HepG2 (cell line): ENCODE data around the gene JADE2. TPM values are rescaled to one million over a fixed set of nuclear protein-coding genes. Genes with fewer than 3 reads are reported as not detected.

ENCODE experiments used
- ATF1 ChIP-seq: IDR thresholded peaks from 2 replicates; pipeline ENCODE4 v1.6.1; 2016; ENCODE audit warnings: mild to moderate bottlenecking, control low read depth
- ERF ChIP-seq: IDR thresholded peaks from 2 replicates; pipeline ENCODE4 v1.6.1; 2018; ENCODE audit warnings: missing biosample characterization, missing genetic modification reagents
- FOXK2 ChIP-seq: fragments of 450-650 bp; IDR thresholded peaks from 2 replicates; pipeline ENCODE4 v1.6.1; 2016
- GPN1 ChIP-seq: sonication (generic); formaldehyde crosslinking; IDR thresholded peaks from 2 replicates; pipeline ENCODE4 v1.5.1; 2020; ENCODE audit warnings: missing genetic modification reagents, borderline replicate concordance
- HDAC1 ChIP-seq: sonication (generic); formaldehyde crosslinking; IDR thresholded peaks from 2 replicates; pipeline ENCODE4 v1.5.1; 2020; ENCODE audit warnings: mild to moderate bottlenecking, missing genetic modification reagents
- NCOA1 ChIP-seq: sonication (generic); formaldehyde crosslinking; IDR thresholded peaks from 2 replicates; pipeline ENCODE4 v1.9.0; 2021; ENCODE audit warnings: missing genetic modification reagents
- NCOA2 ChIP-seq: sonication (generic); formaldehyde crosslinking; IDR thresholded peaks from 2 replicates; pipeline ENCODE4 v1.8.0; 2022; ENCODE audit warnings: inconsistent platforms
- PHF8 ChIP-seq: sonication (generic); formaldehyde crosslinking; IDR thresholded peaks from 2 replicates; pipeline ENCODE4 v1.5.0; 2020; ENCODE audit warnings: missing genetic modification reagents
- POLR2A ChIP-seq, 2 experiments: IDR thresholded peaks; 2 replicates each; pipeline ENCODE4 v1.6.1; 2011; ENCODE audit warnings: low read depth in 2 of 2, low read length in 2 of 2, mild to moderate bottlenecking in 1 of 2, moderate library complexity in 1 of 2; ENCODE audit not compliant: insufficient read depth in 1 of 2
- SCMH1 ChIP-seq: sonication (generic); formaldehyde crosslinking; IDR thresholded peaks from 2 replicates; pipeline ENCODE4 v1.9.0; 2021; ENCODE audit warnings: missing genetic modification reagents, mild to moderate bottlenecking, borderline replicate concordance
- ZFY ChIP-seq: sonication (generic); formaldehyde crosslinking; IDR thresholded peaks from 2 replicates; pipeline ENCODE4 v1.4.0; 2020; ENCODE audit warnings: missing genetic modification reagents
- ZMAT3 ChIP-seq: sonication (generic); formaldehyde crosslinking; conservative IDR thresholded peaks from 2 replicates; pipeline ENCODE4 v1.7.0; 2021; ENCODE audit warnings: missing genetic modification reagents
- ZNF232 ChIP-seq: sonication (generic); formaldehyde crosslinking; IDR thresholded peaks from 2 replicates; pipeline ENCODE4 v1.4.0; 2020; ENCODE audit warnings: missing genetic modification reagents, borderline replicate concordance
- ZNF382 ChIP-seq: sonication (generic); formaldehyde crosslinking; IDR thresholded peaks from 2 replicates; pipeline ENCODE4 v1.5.0; 2020; ENCODE audit warnings: missing genetic modification reagents, mild to moderate bottlenecking, borderline replicate concordance
- ZNF530 ChIP-seq: sonication (generic); formaldehyde crosslinking; IDR thresholded peaks from 2 replicates; pipeline ENCODE4 v1.5.0; 2020; ENCODE audit warnings: low read depth, mild to moderate bottlenecking, missing genetic modification reagents
- ZSCAN5A ChIP-seq: sonication (generic); formaldehyde crosslinking; IDR thresholded peaks from 2 replicates; pipeline ENCODE4 v1.8.0; 2022; ENCODE audit warnings: mild to moderate bottlenecking, missing genetic modification reagents, borderline replicate concordance
- polyA plus RNA-seq, 8 experiments: library from polyadenylated mRNA; depleted of rRNA in 3 of 8; stranded (reverse) in 7 of 8; unstranded in 1 of 8; fragments of >200 nt; fragmentation: Illumina TruSeq in 4 of 8; extraction: Trizol in 4 of 8; gene quantifications; 2 replicates each; pipeline versions ENCODE4 v1.2.1 to v1.2.3, GENCODE V29; 2011 to 2016; ENCODE audit warnings: low read depth in 4 of 8, missing spikeins in 1 of 8, mixed read lengths in 1 of 8; ENCODE audit not compliant: insufficient read depth in 1 of 8
- total RNA-seq, 5 experiments: library from RNA; depleted of rRNA; stranded (reverse); fragments of >200 nt; fragmentation: Illumina TruSeq; extraction: Trizol; gene quantifications; 2 replicates each; pipeline ENCODE4 v1.2.3, GENCODE V29; 2016; ENCODE audit warnings: low read depth in 1 of 5
- TF ChIP-seq, protein P1 (sequence below): sonication (generic); formaldehyde crosslinking; IDR thresholded peaks from 2 replicates; pipeline ENCODE4 v1.4.0; 2020; ENCODE audit warnings: missing genetic modification reagents, borderline replicate concordance
- TF ChIP-seq, protein P2 (sequence below): sonication (generic); formaldehyde crosslinking; IDR thresholded peaks from 2 replicates; pipeline ENCODE4 v1.5.0; 2020; ENCODE audit warnings: missing genetic modification reagents
- TF ChIP-seq, protein P3 (sequence below): sonication (generic); formaldehyde crosslinking; conservative IDR thresholded peaks from 2 replicates; pipeline ENCODE4 v1.4.0; 2020; ENCODE audit warnings: missing genetic modification reagents
- TF ChIP-seq, protein P4 (sequence below): sonication (generic); formaldehyde crosslinking; IDR thresholded peaks from 2 replicates; pipeline ENCODE4 v1.8.1; 2023; ENCODE audit warnings: mild to moderate bottlenecking, missing genetic modification reagents

The JADE2 gene
- total and polyA plus RNA-seq, 2 of the 13 experiments (the other 11 are each of a cell fraction or from before 2014, with no cell fraction given): 7.5 to 15.1 TPM

GRCh38 chr5:134511796-134512660 lies 13.4 kb upstream of the JADE2 start (continued):
- TF ChIP-seq POLR2A (IDR thresholded peaks at IDR 0.05; ENCODE audit: insufficient read depth in 1 of 2, low read depth in 2 of 2, low read length in 2 of 2) (peak in 1 of 2 experiments; percentile 61; a peak in 1 of 4 replicates), ZMAT3 (CRISPR knock-in tag) (no peak), HDAC1 (no peak), ZNF530 (CRISPR knock-in tag) (no peak), NCOA2 (CRISPR knock-in tag) (peak; percentile 58), ERF (0 out of 2 replicates have a peak, but pooled peaks have one; percentile 44), NCOA1 (CRISPR knock-in tag) (no peak), ATF1 (CRISPR knock-in tag) (no peak), ZNF232 (CRISPR knock-in tag) (peak; percentile 54; the same call in 1 of the 2 replicates), ZSCAN5A (CRISPR knock-in tag) (no peak), ZNF382 (no peak), FOXK2 (no peak), SCMH1 (CRISPR knock-in tag) (no peak), PHF8 (no peak), ZFY (CRISPR knock-in tag) (peak; percentile 74), GPN1 (CRISPR knock-in tag) (no peak)
- TF ChIP-seq, protein P1, sequence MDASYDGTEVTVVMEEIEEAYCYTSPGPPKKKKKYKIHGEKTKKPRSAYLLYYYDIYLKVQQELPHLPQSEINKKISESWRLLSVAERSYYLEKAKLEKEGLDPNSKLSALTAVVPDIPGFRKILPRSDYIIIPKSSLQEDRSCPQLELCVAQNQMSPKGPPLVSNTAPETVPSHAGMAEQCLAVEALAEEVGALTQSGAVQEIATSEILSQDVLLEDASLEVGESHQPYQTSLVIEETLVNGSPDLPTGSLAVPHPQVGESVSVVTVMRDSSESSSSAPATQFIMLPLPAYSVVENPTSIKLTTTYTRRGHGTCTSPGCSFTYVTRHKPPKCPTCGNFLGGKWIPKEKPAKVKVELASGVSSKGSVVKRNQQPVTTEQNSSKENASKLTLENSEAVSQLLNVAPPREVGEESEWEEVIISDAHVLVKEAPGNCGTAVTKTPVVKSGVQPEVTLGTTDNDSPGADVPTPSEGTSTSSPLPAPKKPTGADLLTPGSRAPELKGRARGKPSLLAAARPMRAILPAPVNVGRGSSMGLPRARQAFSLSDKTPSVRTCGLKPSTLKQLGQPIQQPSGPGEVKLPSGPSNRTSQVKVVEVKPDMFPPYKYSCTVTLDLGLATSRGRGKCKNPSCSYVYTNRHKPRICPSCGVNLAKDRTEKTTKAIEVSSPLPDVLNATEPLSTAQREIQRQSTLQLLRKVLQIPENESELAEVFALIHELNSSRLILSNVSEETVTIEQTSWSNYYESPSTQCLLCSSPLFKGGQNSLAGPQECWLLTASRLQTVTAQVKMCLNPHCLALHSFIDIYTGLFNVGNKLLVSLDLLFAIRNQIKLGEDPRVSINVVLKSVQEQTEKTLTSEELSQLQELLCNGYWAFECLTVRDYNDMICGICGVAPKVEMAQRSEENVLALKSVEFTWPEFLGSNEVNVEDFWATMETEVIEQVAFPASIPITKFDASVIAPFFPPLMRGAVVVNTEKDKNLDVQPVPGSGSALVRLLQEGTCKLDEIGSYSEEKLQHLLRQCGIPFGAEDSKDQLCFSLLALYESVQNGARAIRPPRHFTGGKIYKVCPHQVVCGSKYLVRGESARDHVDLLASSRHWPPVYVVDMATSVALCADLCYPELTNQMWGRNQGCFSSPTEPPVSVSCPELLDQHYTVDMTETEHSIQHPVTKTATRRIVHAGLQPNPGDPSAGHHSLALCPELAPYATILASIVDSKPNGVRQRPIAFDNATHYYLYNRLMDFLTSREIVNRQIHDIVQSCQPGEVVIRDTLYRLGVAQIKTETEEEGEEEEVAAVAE (CRISPR knock-in tag): no peak
- TF ChIP-seq, protein P2, sequence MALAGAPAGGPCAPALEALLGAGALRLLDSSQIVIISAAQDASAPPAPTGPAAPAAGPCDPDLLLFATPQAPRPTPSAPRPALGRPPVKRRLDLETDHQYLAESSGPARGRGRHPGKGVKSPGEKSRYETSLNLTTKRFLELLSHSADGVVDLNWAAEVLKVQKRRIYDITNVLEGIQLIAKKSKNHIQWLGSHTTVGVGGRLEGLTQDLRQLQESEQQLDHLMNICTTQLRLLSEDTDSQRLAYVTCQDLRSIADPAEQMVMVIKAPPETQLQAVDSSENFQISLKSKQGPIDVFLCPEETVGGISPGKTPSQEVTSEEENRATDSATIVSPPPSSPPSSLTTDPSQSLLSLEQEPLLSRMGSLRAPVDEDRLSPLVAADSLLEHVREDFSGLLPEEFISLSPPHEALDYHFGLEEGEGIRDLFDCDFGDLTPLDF (CRISPR knock-in tag): no peak
- TF ChIP-seq, protein P3, sequence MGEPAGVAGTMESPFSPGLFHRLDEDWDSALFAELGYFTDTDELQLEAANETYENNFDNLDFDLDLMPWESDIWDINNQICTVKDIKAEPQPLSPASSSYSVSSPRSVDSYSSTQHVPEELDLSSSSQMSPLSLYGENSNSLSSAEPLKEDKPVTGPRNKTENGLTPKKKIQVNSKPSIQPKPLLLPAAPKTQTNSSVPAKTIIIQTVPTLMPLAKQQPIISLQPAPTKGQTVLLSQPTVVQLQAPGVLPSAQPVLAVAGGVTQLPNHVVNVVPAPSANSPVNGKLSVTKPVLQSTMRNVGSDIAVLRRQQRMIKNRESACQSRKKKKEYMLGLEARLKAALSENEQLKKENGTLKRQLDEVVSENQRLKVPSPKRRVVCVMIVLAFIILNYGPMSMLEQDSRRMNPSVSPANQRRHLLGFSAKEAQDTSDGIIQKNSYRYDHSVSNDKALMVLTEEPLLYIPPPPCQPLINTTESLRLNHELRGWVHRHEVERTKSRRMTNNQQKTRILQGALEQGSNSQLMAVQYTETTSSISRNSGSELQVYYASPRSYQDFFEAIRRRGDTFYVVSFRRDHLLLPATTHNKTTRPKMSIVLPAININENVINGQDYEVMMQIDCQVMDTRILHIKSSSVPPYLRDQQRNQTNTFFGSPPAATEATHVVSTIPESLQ (CRISPR knock-in tag): no peak
- TF ChIP-seq, protein P4, sequence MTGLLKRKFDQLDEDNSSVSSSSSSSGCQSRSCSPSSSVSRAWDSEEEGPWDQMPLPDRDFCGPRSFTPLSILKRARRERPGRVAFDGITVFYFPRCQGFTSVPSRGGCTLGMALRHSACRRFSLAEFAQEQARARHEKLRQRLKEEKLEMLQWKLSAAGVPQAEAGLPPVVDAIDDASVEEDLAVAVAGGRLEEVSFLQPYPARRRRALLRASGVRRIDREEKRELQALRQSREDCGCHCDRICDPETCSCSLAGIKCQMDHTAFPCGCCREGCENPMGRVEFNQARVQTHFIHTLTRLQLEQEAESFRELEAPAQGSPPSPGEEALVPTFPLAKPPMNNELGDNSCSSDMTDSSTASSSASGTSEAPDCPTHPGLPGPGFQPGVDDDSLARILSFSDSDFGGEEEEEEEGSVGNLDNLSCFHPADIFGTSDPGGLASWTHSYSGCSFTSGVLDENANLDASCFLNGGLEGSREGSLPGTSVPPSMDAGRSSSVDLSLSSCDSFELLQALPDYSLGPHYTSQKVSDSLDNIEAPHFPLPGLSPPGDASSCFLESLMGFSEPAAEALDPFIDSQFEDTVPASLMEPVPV (CRISPR knock-in tag): no peak
